Suprapubic skin (tissue), 4 donors: ENCODE results near the gene INAVA.
"Not testable (repeated sequence)": the region's sequence is repeated elsewhere in the genome, so short reads cannot be mapped to it uniquely, and the experiment has no call there.

ENCODE experiments used
- EP300 ChIP-seq: sonication (generic); formaldehyde crosslinking; IDR thresholded peaks from one replicate; pipeline ENCODE4 v1.6.1; 2017; ENCODE audit warnings: antibody characterized with exemption
- POLR2A ChIP-seq, 2 donors: fragments of 450-650 bp; IDR thresholded peaks; one replicate each; pipeline ENCODE4 v1.6.1; 2017; ENCODE audit warnings: antibody characterized with exemption in 2 of 2, mild to moderate bottlenecking in 2 of 2, moderate library complexity in 2 of 2
- POLR2AphosphoS5 ChIP-seq, 3 donors: sonication (generic); formaldehyde crosslinking; IDR thresholded peaks; one replicate each; pipeline ENCODE4 v1.6.1; 2017; ENCODE audit warnings: antibody characterized with exemption in 3 of 3
- TF ChIP-seq, protein P1 (sequence below), 2 donors: fragments of 200-600 bp in 1 of 2; fragments of 450-650 bp in 1 of 2; sonication (generic) in 1 of 2; IDR thresholded peaks; one replicate each; pipeline ENCODE4 v1.5.1; 2016 to 2019; ENCODE audit warnings: antibody characterized with exemption in 2 of 2, mild to moderate bottlenecking in 1 of 2, moderate library complexity in 1 of 2

DNA sequence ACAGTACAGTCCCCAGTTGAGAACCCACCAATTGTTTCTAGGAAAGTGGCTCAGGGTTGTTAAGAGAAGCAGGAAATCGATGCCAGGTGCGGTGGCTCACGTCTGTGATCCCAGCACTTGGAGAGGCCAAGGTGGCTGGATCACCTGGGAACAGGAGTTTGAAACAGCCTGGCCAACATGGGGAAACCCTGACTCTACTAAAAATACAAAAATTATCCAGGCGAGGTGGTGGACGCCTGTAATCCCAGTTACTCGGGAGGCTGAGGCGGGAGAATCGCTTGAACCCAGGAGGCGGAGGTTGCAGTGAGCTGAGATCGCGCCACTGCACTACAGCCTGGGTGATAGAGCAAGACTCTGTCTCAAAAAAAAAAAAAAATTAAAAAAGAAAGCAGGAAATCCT, 67.5 kb downstream of the INAVA start:
- TF ChIP-seq, protein P1, sequence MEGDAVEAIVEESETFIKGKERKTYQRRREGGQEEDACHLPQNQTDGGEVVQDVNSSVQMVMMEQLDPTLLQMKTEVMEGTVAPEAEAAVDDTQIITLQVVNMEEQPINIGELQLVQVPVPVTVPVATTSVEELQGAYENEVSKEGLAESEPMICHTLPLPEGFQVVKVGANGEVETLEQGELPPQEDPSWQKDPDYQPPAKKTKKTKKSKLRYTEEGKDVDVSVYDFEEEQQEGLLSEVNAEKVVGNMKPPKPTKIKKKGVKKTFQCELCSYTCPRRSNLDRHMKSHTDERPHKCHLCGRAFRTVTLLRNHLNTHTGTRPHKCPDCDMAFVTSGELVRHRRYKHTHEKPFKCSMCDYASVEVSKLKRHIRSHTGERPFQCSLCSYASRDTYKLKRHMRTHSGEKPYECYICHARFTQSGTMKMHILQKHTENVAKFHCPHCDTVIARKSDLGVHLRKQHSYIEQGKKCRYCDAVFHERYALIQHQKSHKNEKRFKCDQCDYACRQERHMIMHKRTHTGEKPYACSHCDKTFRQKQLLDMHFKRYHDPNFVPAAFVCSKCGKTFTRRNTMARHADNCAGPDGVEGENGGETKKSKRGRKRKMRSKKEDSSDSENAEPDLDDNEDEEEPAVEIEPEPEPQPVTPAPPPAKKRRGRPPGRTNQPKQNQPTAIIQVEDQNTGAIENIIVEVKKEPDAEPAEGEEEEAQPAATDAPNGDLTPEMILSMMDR (IDR thresholded peaks at IDR 0.05), result not testable (repeated sequence)
- not testable (repeated sequence) for TF ChIP-seq POLR2A (IDR thresholded peaks at IDR 0.05); POLR2AphosphoS5 (IDR thresholded peaks at IDR 0.05); EP300
